GM12892 (cell line): ENCODE results near the gene CCDC144A.
"Not testable (repeated sequence)": the region's sequence is repeated elsewhere in the genome, so short reads cannot be mapped to it uniquely, and the experiment has no call there.

Experiments
- POLR2A ChIP-seq: IDR thresholded peaks from 2 replicates; pipeline ENCODE4 v1.6.1; 2011; ENCODE audit warnings: low read depth, low read length, control low read depth
- POLR2AphosphoS5 ChIP-seq: IDR thresholded peaks from 2 replicates; pipeline ENCODE4 v1.6.1; 2011; ENCODE audit warnings: low read depth, low read length, control low read depth
- TAF1 ChIP-seq: IDR thresholded peaks from 2 replicates; pipeline ENCODE4 v1.6.1; 2011; ENCODE audit warnings: low read depth, mild to moderate bottlenecking, control low read depth, low read length, borderline replicate concordance

- not testable (repeated sequence) for TF ChIP-seq TAF1, POLR2A, POLR2AphosphoS5
Measured at GRCh38 chr17:16807620-16808019, 117.6 kb downstream of the CCDC144A start.
